Kidney (tissue), 14 donors: ENCODE results near the gene C9orf43. TPM values are rescaled to one million over a fixed set of nuclear protein-coding genes. Genes with fewer than 3 reads are reported as not detected.

Experiments used
- DNase-seq, 5 donors: peaks; one replicate each; pipeline ENCODE4 v3.0.0-alpha.2; 2013 to 2020
- FAIRE-seq: peaks from 2 replicates; lab custom pipeline; 2012; peaks lifted over from hg19 to GRCh38; lab: Jason Lieb, UNC
- H3K27ac ChIP-seq, 2 donors: one replicate each; pipeline ENCODE4 v1.7.0; 2013; ENCODE audit warnings: low read depth in 2 of 2, low read length in 2 of 2, inconsistent platforms in 1 of 2
- H3K27me3 ChIP-seq: one replicate; pipeline ENCODE4 v1.7.1; 2013; ENCODE audit warnings: low read length, inconsistent platforms; ENCODE audit not compliant: control insufficient read depth, insufficient read depth
- H3K36me3 ChIP-seq, 3 donors: one replicate each; pipeline versions ENCODE4 v1.7.0 to v1.7.1; 2013; ENCODE audit warnings: low read length in 3 of 3, control low read depth in 1 of 3, inconsistent platforms in 1 of 3; ENCODE audit not compliant: insufficient read depth in 3 of 3, control insufficient read depth in 2 of 3
- H3K4me1 ChIP-seq, 3 donors: one replicate each; pipeline versions ENCODE4 v1.7.0 to v1.7.1; 2013; ENCODE audit warnings: low read length in 3 of 3, inconsistent platforms in 1 of 3, low read depth in 1 of 3; ENCODE audit not compliant: control insufficient read depth in 2 of 3, insufficient read depth in 2 of 3
- H3K4me3 ChIP-seq, 3 donors: one replicate each; pipeline versions ENCODE4 v1.7.0 to v1.8.1; 2013; ENCODE audit warnings: low read length in 3 of 3, control low read depth in 1 of 3, inconsistent platforms in 1 of 3
- H3K9ac ChIP-seq, 3 donors: one replicate each; pipeline versions ENCODE4 v1.7.0 to v1.7.1; 2013; ENCODE audit warnings: low read length in 3 of 3, control low read depth in 1 of 3, inconsistent platforms in 1 of 3
- H3K9me3 ChIP-seq, 3 donors: one replicate each; pipeline versions ENCODE4 v1.7.0 to v1.7.1; 2013; ENCODE audit warnings: low read length in 3 of 3, control low read depth in 1 of 3, inconsistent platforms in 1 of 3; ENCODE audit not compliant: control insufficient read depth in 2 of 3, insufficient read depth in 1 of 3
- CTCF ChIP-seq: IDR thresholded peaks from 3 replicates; pipeline ENCODE4 v1.5.1; 2012; ENCODE audit warnings: mild to moderate bottlenecking, moderate library complexity, borderline replicate concordance; ENCODE audit not compliant: insufficient read depth; ENCODE audit errors: extremely low read depth
- intact Hi-C: fragments of 100-400 bp; cut with DNase I; formaldehyde crosslinking; loops from one replicate; pipeline ENCODE4 v1.11.1; 2022
- polyA plus RNA-seq: library from polyadenylated mRNA; stranded (reverse); fragments of 350-450 nt; fragmentation: Illumina TruSeq; extraction: RNeasy Lipid Tissue Mini Kit (QIAGEN cat#74804); gene quantifications from one replicate; pipeline ENCODE4 v1.2.3, GENCODE V29; 2014; ENCODE audit warnings: low read depth, low replicate concordance; ENCODE audit not compliant: insufficient read depth
- total RNA-seq: library from RNA; stranded (reverse); fragmentation: NEBNext Ultra II Directional; extraction: Animal tissue kit (Norgen Biotek cat#: 25700); gene quantifications from one replicate; pipeline ENCODE4 v1.2.1, GENCODE V29; 2021
- donor health status: control.
- donor health status: control.
- donor health status: control.
- donor health status: control.
- donor health status: control.
- donor health status: DM: yes; HTN: yes; CAD: no.
- donor health status: Normal renal cell carcinoma (clear cell type).

C9orf43 gene
- total and polyA plus RNA-seq, 2 donors from 2014 or later, result 0.50 to 0.80 TPM

GRCh38 chr9:113389451-113389850 is 21.1 kb upstream of the C9orf43 start:
- intact Hi-C loops, result no loop called here
- H3K4me1 ChIP-seq, result peaks cover 0 to 25% (median 20%) of the 10 kb centered on the region in 3 donors
- H3K27me3 ChIP-seq, result no peaks in the 10 kb centered on the region
- H3K4me3 ChIP-seq, result no peak overlapping the region
- H3K36me3 ChIP-seq, result peaks cover 0 to 43% (median 13%) of the 10 kb centered on the region in 3 donors
- TF ChIP-seq CTCF, result no peak
- H3K9me3 ChIP-seq, result no peaks in the 10 kb centered on the region
- DNase-seq (no peak), FAIRE-seq (no peak)
- no peak overlapping the region for H3K9ac ChIP-seq
- H3K27ac ChIP-seq, result no peak overlapping the region

- Histone ChIP-seq H3K4me3 (no peak overlapping the region), H3K27me3 (no peaks in the 10 kb centered on the region), H3K9me3 (no peaks in the 10 kb centered on the region), H3K36me3 (peaks cover 0 to 43% (median 13%) of the 10 kb centered on the region in 3 donors), H3K4me1 (peaks cover 0 to 25% (median 20%) of the 10 kb centered on the region in 3 donors), H3K27ac (no peak overlapping the region), H3K9ac (no peak overlapping the region)
- FAIRE-seq (no peak), DNase-seq (no peak)
- intact Hi-C loops, result no loop called here
- TF ChIP-seq CTCF, result no peak
These were observed 20.2 kb upstream of the C9orf43 start for GRCh38 chr9:113390192-113390960.

- intact Hi-C loops, result no loop called here
- no peak for DNase-seq
- H3K4me1 ChIP-seq, result peaks cover 0 to 20% (median 17%) of the 10 kb centered on the region in 3 donors
- no peak for TF ChIP-seq CTCF
- H3K36me3 ChIP-seq, result peaks cover 0 to 43% (median 13%) of the 10 kb centered on the region in 3 donors
- no peak overlapping the region for H3K9ac ChIP-seq
- H3K27me3 ChIP-seq, result no peaks in the 10 kb centered on the region
- H3K27ac ChIP-seq, result no peak overlapping the region
- FAIRE-seq, result no peak
- no peak overlapping the region for H3K4me3 ChIP-seq
- H3K9me3 ChIP-seq, result no peaks in the 10 kb centered on the region
These were observed 18.6 kb upstream of the C9orf43 start for GRCh38 chr9:113391917-113392316.
